ENCODE data around the gene GJA1.
"Not testable (repeated sequence)": the region's sequence is repeated elsewhere in the genome, so short reads cannot be mapped to it uniquely, and the experiment has no call there.

GJA1 gene

DNA sequence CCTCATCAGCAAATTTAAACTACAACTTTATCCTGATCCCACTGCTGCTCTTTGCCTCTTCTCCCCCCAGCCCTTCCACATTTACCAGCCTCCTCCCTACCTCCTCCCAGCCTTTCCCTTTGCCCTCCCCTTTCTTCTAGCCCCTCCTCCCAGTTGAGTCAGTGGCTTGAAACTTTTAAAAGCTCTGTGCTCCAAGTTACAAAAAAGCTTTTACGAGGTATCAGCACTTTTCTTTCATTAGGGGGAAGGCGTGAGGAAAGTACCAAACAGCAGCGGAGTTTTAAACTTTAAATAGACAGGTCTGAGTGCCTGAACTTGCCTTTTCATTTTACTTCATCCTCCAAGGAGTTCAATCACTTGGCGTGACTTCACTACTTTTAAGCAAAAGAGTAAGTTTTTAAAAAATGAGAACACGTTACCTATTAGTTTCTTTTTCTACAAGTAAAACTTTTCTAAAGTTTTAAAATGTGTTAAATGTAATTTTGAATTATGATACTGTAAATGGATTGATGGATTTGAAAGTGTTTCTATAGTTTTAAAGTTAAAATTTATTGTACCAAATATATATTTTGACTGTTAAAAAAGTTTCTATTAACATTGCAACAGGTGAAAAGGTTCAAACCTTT is at the start of gene GJA1:
Gene GJA1, plus strand, starts transcription at position 203 of the 626 bp plus-strand sequence. CDS start 11,202 bp downstream, outside the sequence.
- no peak within 1 kb of the TSS for H3K9ac ChIP-seq (ENCODE audit: low read depth, low read length, poor library complexity, severe bottlenecking)
- H3K9me2 ChIP-seq (replicated peaks; ENCODE audit: low read depth, low read length), result no peaks in the 10 kb centered on the region
- no peak within 1 kb of the TSS for H3K4me3 ChIP-seq (ENCODE audit: low read length, poor library complexity, severe bottlenecking)
- no peaks in the 10 kb centered on the region for H3F3A ChIP-seq (ENCODE audit: low read depth)
- H4K20me1 ChIP-seq (ENCODE audit: insufficient read depth, low read length, poor library complexity, severe bottlenecking), result no peaks in the 10 kb centered on the region
- H3K4me2 ChIP-seq (ENCODE audit: low read depth, low read length, poor library complexity, severe bottlenecking), result no peak within 1 kb of the TSS
- no peaks in the 10 kb centered on the region for H3K79me2 ChIP-seq (ENCODE audit: insufficient read depth, low read length)
- no peaks in the 10 kb centered on the region for H3K27me3 ChIP-seq (ENCODE audit: insufficient read depth, low read length, poor library complexity, severe bottlenecking)
- H3K36me3 ChIP-seq (ENCODE audit: insufficient read depth, low read length), result no peaks in the 10 kb centered on the region
- no peaks in the 10 kb centered on the region for H3K4me1 ChIP-seq (ENCODE audit: insufficient read depth, low read length, poor library complexity, severe bottlenecking)
- no peak for TF ChIP-seq EZH2phosphoT487 (IDR thresholded peaks at IDR 0.05; ENCODE audit: borderline replicate concordance)
- no peak for TF ChIP-seq CTCF (conservative IDR thresholded peaks at IDR 0.05; ENCODE audit: low read length)
- peak within 1 kb of the TSS; percentile 43; the same call in 1 of the 2 replicates for H2AFZ ChIP-seq (ENCODE audit: low read length)
- no peaks in the 10 kb centered on the region for H3K9me3 ChIP-seq (ENCODE audit: insufficient read depth, low read depth, low read length)

GRCh38 chr6:121386551-121386950 is 48.9 kb upstream of the GJA1 start:
- H3K27me3 ChIP-seq (ENCODE audit: insufficient read depth, low read length, poor library complexity, severe bottlenecking); H3F3A ChIP-seq (ENCODE audit: low read depth); H3K79me2 ChIP-seq (ENCODE audit: insufficient read depth, low read length); H3K9me2 ChIP-seq (replicated peaks; ENCODE audit: low read depth, low read length); H3K36me3 ChIP-seq (ENCODE audit: insufficient read depth, low read length); H4K20me1 ChIP-seq (ENCODE audit: insufficient read depth, low read length, poor library complexity, severe bottlenecking); H3K9ac ChIP-seq (ENCODE audit: low read depth, low read length, poor library complexity, severe bottlenecking); H3K4me2 ChIP-seq (ENCODE audit: low read depth, low read length, poor library complexity, severe bottlenecking); H3K4me3 ChIP-seq (ENCODE audit: low read length, poor library complexity, severe bottlenecking); H2AFZ ChIP-seq (ENCODE audit: low read length); H3K4me1 ChIP-seq (ENCODE audit: insufficient read depth, low read length, poor library complexity, severe bottlenecking); H3K9me3 ChIP-seq (ENCODE audit: insufficient read depth, low read depth, low read length): not testable (repeated sequence)

GRCh38 chr6:121389419-121389818 is 46.0 kb upstream of the GJA1 start:
- Histone ChIP-seq H3K4me3 (ENCODE audit: low read length, poor library complexity, severe bottlenecking) (no peak overlapping the region), H4K20me1 (ENCODE audit: insufficient read depth, low read length, poor library complexity, severe bottlenecking) (no peaks in the 10 kb centered on the region), H3F3A (ENCODE audit: low read depth) (no peaks in the 10 kb centered on the region), H3K9ac (ENCODE audit: low read depth, low read length, poor library complexity, severe bottlenecking) (no peak overlapping the region), H3K4me1 (ENCODE audit: insufficient read depth, low read length, poor library complexity, severe bottlenecking) (no peaks in the 10 kb centered on the region), H3K9me3 (ENCODE audit: insufficient read depth, low read depth, low read length) (no peaks in the 10 kb centered on the region), H3K4me2 (ENCODE audit: low read depth, low read length, poor library complexity, severe bottlenecking) (no peak overlapping the region), H3K36me3 (ENCODE audit: insufficient read depth, low read length) (no peaks in the 10 kb centered on the region), H3K27me3 (ENCODE audit: insufficient read depth, low read length, poor library complexity, severe bottlenecking) (no peaks in the 10 kb centered on the region), H3K9me2 (replicated peaks; ENCODE audit: low read depth, low read length) (no peaks in the 10 kb centered on the region), H2AFZ (ENCODE audit: low read length) (no peak overlapping the region), H3K79me2 (ENCODE audit: insufficient read depth, low read length) (no peaks in the 10 kb centered on the region)
- no peak for TF ChIP-seq EZH2phosphoT487 (IDR thresholded peaks at IDR 0.05; ENCODE audit: borderline replicate concordance)
- TF ChIP-seq CTCF (conservative IDR thresholded peaks at IDR 0.05; ENCODE audit: low read length), result no peak
